Esophagus muscularis mucosa (tissue), 4 donors: ENCODE data around the gene CEP131.

Experiments used
- EP300 ChIP-seq: sonication (generic); formaldehyde crosslinking; IDR thresholded peaks from one replicate; pipeline ENCODE4 v1.6.1; 2017; ENCODE audit warnings: antibody characterized with exemption
- POLR2A ChIP-seq: fragments of 450-650 bp; IDR thresholded peaks from one replicate; pipeline ENCODE4 v1.6.1; 2017; ENCODE audit warnings: antibody characterized with exemption, moderate library complexity, mild to moderate bottlenecking, low read depth
- TF ChIP-seq, protein P1 (sequence below), 3 experiments: fragments of 200-600 bp in 2 of 3; fragments of 450-650 bp in 1 of 3; sonication (generic) in 2 of 3; IDR thresholded peaks; one replicate each; pipeline ENCODE4 v1.5.1; 2017 to 2019; ENCODE audit warnings: antibody characterized with exemption in 3 of 3, mild to moderate bottlenecking in 2 of 3, moderate library complexity in 1 of 3

DNA sequence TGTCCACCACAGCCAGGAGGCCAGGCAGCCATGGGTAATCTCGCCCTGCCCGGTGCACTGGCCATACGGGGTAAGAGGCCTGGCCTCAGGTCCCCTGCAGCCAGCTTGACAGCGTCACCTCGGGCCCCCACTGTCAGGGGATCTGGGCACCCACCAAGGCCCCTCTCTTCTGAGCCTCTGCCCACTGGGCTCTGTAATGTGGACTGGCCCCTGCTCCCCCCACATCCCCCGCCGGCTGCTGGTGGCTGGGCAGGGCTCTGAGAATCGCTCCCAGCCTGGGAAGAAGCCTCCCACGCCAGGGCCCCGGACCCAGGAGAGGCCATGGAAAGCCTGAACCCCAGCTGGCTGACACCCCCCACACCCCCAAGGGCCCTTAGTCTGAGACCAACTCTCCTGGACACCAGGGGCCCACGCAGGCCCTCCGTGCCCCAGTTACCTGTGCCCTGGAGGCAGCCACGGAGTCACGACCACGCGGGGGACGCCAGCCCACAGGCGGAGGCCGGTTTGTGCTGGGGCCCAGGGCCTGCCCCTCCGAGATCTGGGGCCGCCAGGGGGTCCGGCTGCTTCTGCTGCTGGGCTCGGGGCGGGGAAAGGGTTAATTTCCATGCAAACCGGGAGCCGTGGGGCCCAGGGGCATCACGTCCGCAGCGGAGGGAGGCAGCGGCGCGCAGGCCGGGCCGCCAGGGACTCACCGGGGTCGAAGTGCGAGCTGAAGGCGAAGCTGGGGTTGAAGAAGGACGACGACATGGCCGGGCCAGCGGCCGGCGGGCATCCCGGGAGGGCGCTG lies 57.3 kb downstream of the CEP131 start, which contains the start of gene PVALEF:
- TF ChIP-seq, protein P1, sequence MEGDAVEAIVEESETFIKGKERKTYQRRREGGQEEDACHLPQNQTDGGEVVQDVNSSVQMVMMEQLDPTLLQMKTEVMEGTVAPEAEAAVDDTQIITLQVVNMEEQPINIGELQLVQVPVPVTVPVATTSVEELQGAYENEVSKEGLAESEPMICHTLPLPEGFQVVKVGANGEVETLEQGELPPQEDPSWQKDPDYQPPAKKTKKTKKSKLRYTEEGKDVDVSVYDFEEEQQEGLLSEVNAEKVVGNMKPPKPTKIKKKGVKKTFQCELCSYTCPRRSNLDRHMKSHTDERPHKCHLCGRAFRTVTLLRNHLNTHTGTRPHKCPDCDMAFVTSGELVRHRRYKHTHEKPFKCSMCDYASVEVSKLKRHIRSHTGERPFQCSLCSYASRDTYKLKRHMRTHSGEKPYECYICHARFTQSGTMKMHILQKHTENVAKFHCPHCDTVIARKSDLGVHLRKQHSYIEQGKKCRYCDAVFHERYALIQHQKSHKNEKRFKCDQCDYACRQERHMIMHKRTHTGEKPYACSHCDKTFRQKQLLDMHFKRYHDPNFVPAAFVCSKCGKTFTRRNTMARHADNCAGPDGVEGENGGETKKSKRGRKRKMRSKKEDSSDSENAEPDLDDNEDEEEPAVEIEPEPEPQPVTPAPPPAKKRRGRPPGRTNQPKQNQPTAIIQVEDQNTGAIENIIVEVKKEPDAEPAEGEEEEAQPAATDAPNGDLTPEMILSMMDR (IDR thresholded peaks at IDR 0.05), result no peak
- TF ChIP-seq POLR2A (no peak), EP300 (no peak)
